GM19372 (cell line): ENCODE data around the gene TENM3.

Source experiments
- ATAC-seq: cut with Tn5 transposase; IDR thresholded peaks from one replicate; pipeline ENCODE4 v1.9.1; 2021; ENCODE audit warnings: mild to moderate bottlenecking, low read depth, moderate library complexity; ENCODE audit not compliant: unreplicated experiment

The TENM3 gene

DNA sequence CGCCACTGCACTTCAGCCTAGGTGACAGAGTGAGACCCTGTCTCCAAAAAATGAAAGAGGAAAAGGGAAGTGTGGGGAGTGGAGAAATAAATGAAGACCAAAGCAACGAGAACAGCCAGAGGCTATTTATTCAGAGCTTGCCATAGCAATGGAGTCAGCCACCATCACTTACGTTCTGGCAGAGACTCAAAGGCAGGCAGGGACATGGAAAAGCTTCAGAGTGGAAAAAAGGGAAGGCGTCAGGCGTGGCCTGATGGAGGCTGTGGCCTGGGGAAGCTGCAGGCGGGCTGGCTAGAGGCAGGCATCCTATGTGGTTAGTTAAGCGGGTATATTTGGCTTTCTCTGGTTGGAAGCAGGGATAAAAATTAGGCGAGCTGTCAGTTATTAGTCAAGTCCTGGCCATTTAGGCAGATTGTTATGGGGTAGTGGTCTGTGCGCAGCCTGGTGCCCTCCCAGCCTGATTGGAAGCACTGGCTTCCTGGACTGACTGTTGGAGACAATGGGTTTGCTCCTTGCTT lies 600.7 kb downstream of the TENM3 start:
- ATAC-seq = no peak

DNA sequence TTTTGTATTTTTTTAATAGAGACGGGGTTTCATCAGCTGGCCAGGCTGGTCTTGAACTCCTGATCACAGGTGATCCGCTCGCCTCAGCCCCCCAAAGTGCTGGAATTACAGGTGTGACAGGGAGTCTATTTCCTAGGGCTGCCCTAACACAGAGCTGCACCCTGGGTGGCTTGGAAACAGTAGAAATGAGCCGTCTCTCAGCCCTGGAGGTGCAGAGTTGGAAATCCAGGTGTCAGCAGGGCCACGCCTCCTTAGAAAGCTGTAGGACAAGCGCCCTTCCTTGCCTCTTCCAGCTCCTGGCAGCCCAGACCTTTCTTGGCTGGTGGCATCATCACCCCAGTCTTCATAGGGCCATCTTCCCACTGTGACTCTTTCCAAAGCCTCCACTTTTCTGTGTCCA lies 602.4 kb downstream of the TENM3 start:
- ATAC-seq = no peak

GRCh38 chr4:182846036-182846435 lies 602.8 kb downstream of the TENM3 start:
- no peak for ATAC-seq

GRCh38 chr4:182847576-182848450 lies 604.6 kb downstream of the TENM3 start:
- no peak for ATAC-seq

DNA sequence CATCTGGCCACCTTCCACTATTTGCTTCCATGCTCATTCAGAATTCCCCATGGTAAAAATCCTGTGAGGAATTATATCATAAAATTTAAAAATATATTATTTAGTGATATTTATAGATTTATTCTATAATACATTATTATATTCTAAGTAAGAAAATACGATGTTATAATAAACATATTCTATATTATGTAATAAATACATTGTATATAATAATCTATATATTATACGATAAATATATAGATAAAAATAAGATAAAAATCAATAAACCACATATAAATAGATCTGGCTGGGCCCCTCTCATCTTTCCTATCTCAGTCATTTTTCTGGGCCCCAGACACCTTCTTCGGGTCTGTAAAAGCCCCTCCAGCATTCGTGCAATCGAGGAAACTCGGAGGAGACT lies 605.5 kb downstream of the TENM3 start:
- ATAC-seq = no peak
